HG02763 (cell line): ENCODE measurements around the gene FRMPD4.
"Not testable (repeated sequence)": the region's sequence is repeated elsewhere in the genome, so short reads cannot be mapped to it uniquely, and the experiment has no call there.

ENCODE experiments used
- ATAC-seq: cut with Tn5 transposase; IDR thresholded peaks from one replicate; pipeline ENCODE4 v1.9.1; 2021; ENCODE audit warnings: mild to moderate bottlenecking, moderate library complexity; ENCODE audit not compliant: unreplicated experiment

The FRMPD4 gene

GRCh38 chrX:12138361-12139313 lies at the start of gene FRMPD4:
Gene FRMPD4 (plus strand): TSS chrX:12138473. CDS start chrX:12138972, 499 bp downstream.
- no peak for ATAC-seq

GRCh38 chrX:12089740-12090139 lies 48.5 kb upstream of the FRMPD4 start:
- ATAC-seq: no peak

- no peak for ATAC-seq
These were observed 25.0 kb upstream of the FRMPD4 start for GRCh38 chrX:12113321-12113720.

GRCh38 chrX:12115377-12115776 lies 22.9 kb upstream of the FRMPD4 start:
- ATAC-seq: no peak

GRCh38 chrX:12118134-12118533 lies 20.1 kb upstream of the FRMPD4 start:
- ATAC-seq: no peak

GRCh38 chrX:12128017-12128416 lies 10.3 kb upstream of the FRMPD4 start:
- ATAC-seq: no peak

- no peak for ATAC-seq
These were observed 317 bp upstream of the FRMPD4 start for GRCh38 chrX:12137951-12138360.

GRCh38 chrX:12139934-12140611 lies 1.8 kb downstream of the FRMPD4 start:
- no peak for ATAC-seq

- ATAC-seq: no peak
These were observed 3.2 kb downstream of the FRMPD4 start for GRCh38 chrX:12141511-12141910.

- no peak for ATAC-seq
These were observed 4.4 kb downstream of the FRMPD4 start for GRCh38 chrX:12142661-12143060.

GRCh38 chrX:12145402-12145801 lies 7.1 kb downstream of the FRMPD4 start:
- no peak for ATAC-seq

GRCh38 chrX:12149670-12150407 lies 11.6 kb downstream of the FRMPD4 start:
- ATAC-seq: no peak

GRCh38 chrX:12153317-12153716 lies 15.0 kb downstream of the FRMPD4 start:
- no peak for ATAC-seq

- no peak for ATAC-seq
These were observed 15.5 kb downstream of the FRMPD4 start for GRCh38 chrX:12153741-12154140.

- ATAC-seq: no peak
These were observed 21.5 kb downstream of the FRMPD4 start for GRCh38 chrX:12159799-12160198.

- ATAC-seq: no peak
These were observed 24.1 kb downstream of the FRMPD4 start for GRCh38 chrX:12162420-12162819.

GRCh38 chrX:12164180-12164579 lies 25.9 kb downstream of the FRMPD4 start:
- not testable (repeated sequence) for ATAC-seq

GRCh38 chrX:12170755-12171154 lies 32.5 kb downstream of the FRMPD4 start:
- ATAC-seq: no peak

- ATAC-seq: no peak
These were observed 36.1 kb downstream of the FRMPD4 start for GRCh38 chrX:12174358-12174757.

- no peak for ATAC-seq
These were observed 58.8 kb downstream of the FRMPD4 start for GRCh38 chrX:12197030-12197429.

- ATAC-seq: no peak
These were observed 68.1 kb downstream of the FRMPD4 start for GRCh38 chrX:12206413-12206812.
